Tibial artery (tissue), 4 donors: ENCODE measurements around the gene DCXR.

ENCODE experiments used
- DNase-seq, 2 donors: peaks; one replicate each; pipeline ENCODE4 v3.0.0-alpha.2; 2019
- H3K27ac ChIP-seq, 2 donors: fragments of 200-600 bp; sonication (generic) in 1 of 2; 1 replicate in 1 of 2; 2 replicates in 1 of 2; pipeline ENCODE4 v1.5.1; 2018 to 2019; ENCODE audit warnings: mild to moderate bottlenecking in 1 of 2
- H3K27me3 ChIP-seq, 2 donors: fragments of 200-600 bp; sonication (generic) in 1 of 2; one replicate each; pipeline versions ENCODE4 v1.5.1 to v1.6.0; 2016 to 2019
- H3K36me3 ChIP-seq, 3 donors: fragments of 200-600 bp; sonication (generic) in 2 of 3; one replicate each; pipeline ENCODE4 v1.5.1; 2016 to 2019; ENCODE audit warnings: mild to moderate bottlenecking in 2 of 3
- H3K4me1 ChIP-seq, 4 donors: fragments of 200-600 bp; sonication (generic) in 2 of 4; 1 replicate in 3 of 4; 2 replicates in 1 of 4; pipeline ENCODE4 v1.5.1; 2016 to 2019
- H3K4me3 ChIP-seq, 2 donors: fragments of 200-600 bp; sonication (generic) in 1 of 2; 1 replicate in 1 of 2; 2 replicates in 1 of 2; pipeline ENCODE4 v1.5.1; 2018 to 2019; ENCODE audit warnings: mild to moderate bottlenecking in 2 of 2
- H3K9me3 ChIP-seq, 3 donors: fragments of 200-600 bp; sonication (generic) in 1 of 3; one replicate each; pipeline ENCODE4 v1.5.1; 2016 to 2019
- intact Hi-C: fragments of 100-400 bp; cut with DNase I; formaldehyde crosslinking; loops from one replicate; pipeline ENCODE4 v1.15.0; 2023; ENCODE audit warnings: low total_unique reads
- TF ChIP-seq, protein P1 (sequence below), 2 experiments: fragments of 200-600 bp in 1 of 2; fragments of 450-650 bp in 1 of 2; IDR thresholded peaks; one replicate each; pipeline ENCODE4 v1.5.1; 2017 to 2019; ENCODE audit warnings: antibody characterized with exemption in 2 of 2, mild to moderate bottlenecking in 1 of 2, moderate library complexity in 1 of 2

The DCXR gene

DNA sequence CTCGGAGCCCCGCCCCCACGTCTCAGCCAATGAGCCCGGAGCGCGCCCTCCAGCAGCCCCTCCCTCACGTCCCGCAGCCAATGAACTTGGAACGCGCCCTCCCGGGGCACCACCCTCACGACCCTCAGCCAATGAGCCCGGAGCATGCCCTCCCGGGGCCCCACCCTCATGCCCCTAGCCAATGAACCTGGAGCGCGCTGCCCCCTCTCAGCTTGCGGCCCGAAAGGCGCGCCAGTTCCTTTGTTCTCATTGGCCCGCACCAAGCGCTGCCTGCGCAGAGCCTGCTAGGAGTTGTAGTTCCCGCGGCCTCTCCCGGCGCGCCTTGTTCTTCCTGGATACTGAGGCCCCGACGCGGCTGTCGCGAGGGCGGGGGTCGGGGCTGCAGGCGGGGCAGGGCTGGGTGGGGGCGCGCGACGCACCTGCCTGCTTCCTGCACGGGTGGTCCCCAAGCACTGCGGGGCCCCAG, 14.5 kb downstream of the DCXR start, which contains the start of gene LRRC45:
TSS of gene LRRC45 (plus strand) at position 325 of the 466 bp plus-strand sequence. CDS start 339 bp downstream, outside the sequence.
- DNase-seq: peak; percentile 100
- Histone ChIP-seq H3K9me3 (no peaks in the 10 kb centered on the region), H3K4me1 (peaks cover 0 to 33% (median 25%) of the 10 kb centered on the region in 4 donors), H3K27ac (peak within 1 kb of the TSS; percentile 61 to 72), H3K4me3 (peak within 1 kb of the TSS; percentile 65 to 91), H3K27me3 (peaks cover 0 to 11% of the 10 kb centered on the region in 2 donors), H3K36me3 (peaks cover 0 to 13% (median 11%) of the 10 kb centered on the region in 3 donors)
- TF ChIP-seq, protein P1, sequence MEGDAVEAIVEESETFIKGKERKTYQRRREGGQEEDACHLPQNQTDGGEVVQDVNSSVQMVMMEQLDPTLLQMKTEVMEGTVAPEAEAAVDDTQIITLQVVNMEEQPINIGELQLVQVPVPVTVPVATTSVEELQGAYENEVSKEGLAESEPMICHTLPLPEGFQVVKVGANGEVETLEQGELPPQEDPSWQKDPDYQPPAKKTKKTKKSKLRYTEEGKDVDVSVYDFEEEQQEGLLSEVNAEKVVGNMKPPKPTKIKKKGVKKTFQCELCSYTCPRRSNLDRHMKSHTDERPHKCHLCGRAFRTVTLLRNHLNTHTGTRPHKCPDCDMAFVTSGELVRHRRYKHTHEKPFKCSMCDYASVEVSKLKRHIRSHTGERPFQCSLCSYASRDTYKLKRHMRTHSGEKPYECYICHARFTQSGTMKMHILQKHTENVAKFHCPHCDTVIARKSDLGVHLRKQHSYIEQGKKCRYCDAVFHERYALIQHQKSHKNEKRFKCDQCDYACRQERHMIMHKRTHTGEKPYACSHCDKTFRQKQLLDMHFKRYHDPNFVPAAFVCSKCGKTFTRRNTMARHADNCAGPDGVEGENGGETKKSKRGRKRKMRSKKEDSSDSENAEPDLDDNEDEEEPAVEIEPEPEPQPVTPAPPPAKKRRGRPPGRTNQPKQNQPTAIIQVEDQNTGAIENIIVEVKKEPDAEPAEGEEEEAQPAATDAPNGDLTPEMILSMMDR (IDR thresholded peaks at IDR 0.05): no peak
- intact Hi-C loops: no loop called here

DNA sequence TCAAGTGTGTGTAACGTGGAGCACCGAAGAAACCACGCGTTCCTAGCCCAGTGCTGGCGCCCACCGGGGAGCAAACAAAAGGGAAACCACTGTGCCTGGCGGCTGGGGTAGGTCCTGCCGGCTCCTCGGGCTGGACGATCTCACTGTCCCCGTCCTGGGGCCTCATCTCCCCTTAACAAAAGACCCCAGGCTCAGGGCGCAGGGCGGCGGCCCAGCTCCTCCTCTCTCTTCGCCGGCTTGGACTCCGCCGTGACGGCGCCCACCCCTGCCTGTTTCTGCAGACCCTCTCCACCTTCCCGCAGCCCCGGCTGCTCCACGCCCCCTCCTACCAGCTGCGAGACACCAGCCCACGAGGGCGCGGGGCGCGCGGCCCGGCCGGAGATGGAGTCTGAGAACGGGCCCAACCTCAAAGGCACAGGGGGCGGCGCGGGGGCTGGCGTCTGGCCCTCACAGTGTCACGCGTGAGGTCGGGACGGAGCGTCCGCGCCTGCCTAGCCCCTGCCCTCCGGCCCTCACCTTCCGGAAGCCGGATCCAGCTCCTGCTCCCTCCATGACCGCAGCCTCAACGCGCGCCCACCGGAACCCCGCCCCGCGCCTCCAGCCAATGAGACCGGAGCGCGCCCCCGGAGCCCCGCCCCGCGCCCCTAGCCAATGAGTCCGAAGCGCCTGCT, 15.1 kb downstream of the DCXR start, which contains the start of gene CENPX:
TSS of gene CENPX (minus strand) at position 569 of the 671 bp plus-strand sequence. CDS start at position 552, 17 bp downstream.
- intact Hi-C loops: no loop called here
- peaks cover 0 to 18% (median 11%) of the 10 kb centered on the region in 3 donors for H3K36me3 ChIP-seq
- peak within 1 kb of the TSS; percentile 61 to 72 for H3K27ac ChIP-seq
- H3K27me3 ChIP-seq: peaks cover 0 to 5% of the 10 kb centered on the region in 2 donors
- no peaks in the 10 kb centered on the region for H3K9me3 ChIP-seq
- no peak for DNase-seq
- H3K4me1 ChIP-seq: peaks cover 0 to 33% (median 25%) of the 10 kb centered on the region in 4 donors
- H3K4me3 ChIP-seq: peak within 1 kb of the TSS; percentile 65 to 91
- TF ChIP-seq, protein P1 (IDR thresholded peaks at IDR 0.05): no peak

DNA sequence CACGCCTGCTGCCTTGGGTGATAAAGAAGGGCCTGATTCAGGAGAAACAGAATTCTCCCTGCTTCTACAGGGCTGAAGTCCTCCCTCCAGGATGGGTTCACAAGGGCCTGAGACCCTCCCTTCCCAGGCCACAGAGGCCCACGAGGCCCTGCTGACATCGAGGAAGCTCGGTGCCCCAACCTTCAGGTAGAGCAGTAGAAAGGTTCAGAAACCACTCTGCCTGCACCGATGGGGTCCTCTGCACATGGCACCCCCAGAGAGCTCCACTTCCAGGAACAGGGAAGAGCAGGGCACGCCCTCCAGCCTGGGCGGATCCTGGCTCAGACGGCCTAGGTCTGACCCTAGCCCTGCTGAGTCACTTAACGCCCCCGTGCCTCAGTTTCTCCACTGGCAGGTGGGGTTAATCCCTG, 15.6 kb downstream of the DCXR start:
- no peaks in the 10 kb centered on the region for H3K9me3 ChIP-seq
- no peaks in the 10 kb centered on the region for H3K27me3 ChIP-seq
- H3K4me1 ChIP-seq: peaks cover 0 to 33% (median 25%) of the 10 kb centered on the region in 4 donors
- peak overlapping the region; percentile 65 to 91 for H3K4me3 ChIP-seq
- intact Hi-C loops: loop anchor here (2.0 kb wide), 1 partner anchor 63 kb away; no protein-coding TSS in a partner anchor
- peaks cover 0 to 24% (median 11%) of the 10 kb centered on the region in 3 donors for H3K36me3 ChIP-seq
- DNase-seq: no peak
- TF ChIP-seq, protein P1 (IDR thresholded peaks at IDR 0.05): no peak
- H3K27ac ChIP-seq: peak overlapping the region; percentile 61 to 72

DNA sequence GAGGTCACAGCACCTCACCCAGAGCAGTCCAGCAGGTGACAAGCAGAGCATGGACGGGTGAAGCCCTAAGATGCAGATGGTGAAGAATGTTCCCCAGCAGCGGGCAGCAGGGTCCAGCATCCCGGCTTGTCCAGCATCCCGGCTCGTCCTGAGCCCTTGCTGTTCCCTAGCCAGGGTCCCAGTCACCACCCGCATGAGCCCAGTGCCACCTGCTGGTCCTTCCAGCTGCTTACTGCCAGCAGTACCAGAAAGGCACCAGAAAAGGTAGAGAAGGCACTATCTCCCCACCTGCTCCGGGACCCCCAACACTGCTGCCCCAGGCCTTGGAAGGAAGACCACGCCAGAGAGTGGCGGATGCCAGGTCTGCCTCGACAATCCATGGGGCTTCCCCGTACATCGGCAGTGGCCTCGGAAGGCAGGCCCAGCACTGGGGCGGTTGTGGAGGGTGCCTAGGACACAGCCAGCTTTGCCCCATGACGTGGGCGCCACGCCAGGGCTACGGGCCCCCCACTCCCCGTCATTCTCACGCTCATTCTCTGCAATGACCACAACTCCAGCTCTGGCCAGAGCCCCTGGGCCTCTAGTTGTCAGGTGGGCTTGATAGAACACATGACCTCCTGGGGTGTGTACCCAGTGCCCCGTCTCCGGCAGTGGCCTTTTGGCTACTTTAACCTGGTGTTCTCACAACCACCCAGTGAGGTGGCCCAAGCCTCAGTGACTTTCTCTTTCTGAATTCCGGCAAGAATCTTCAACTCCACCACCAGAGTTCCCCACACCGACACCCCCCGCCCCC, 16.2 kb downstream of the DCXR start:
- Histone ChIP-seq H3K36me3 (peaks cover 0 to 25% (median 11%) of the 10 kb centered on the region in 3 donors), H3K4me3 (peak overlapping the region in 1 of 2 donors; percentile 91), H3K27ac (peak overlapping the region in 1 of 2 donors; percentile 61), H3K27me3 (no peaks in the 10 kb centered on the region), H3K4me1 (peaks cover 0 to 33% (median 25%) of the 10 kb centered on the region in 4 donors), H3K9me3 (no peaks in the 10 kb centered on the region)
- intact Hi-C loops: loop anchor here (2.0 kb wide), 1 partner anchor 63 kb away; no protein-coding TSS in a partner anchor
- peak; percentile 77 to 86 for DNase-seq
- TF ChIP-seq, protein P1 (IDR thresholded peaks at IDR 0.05): peak; percentile 66 to 83

DNA sequence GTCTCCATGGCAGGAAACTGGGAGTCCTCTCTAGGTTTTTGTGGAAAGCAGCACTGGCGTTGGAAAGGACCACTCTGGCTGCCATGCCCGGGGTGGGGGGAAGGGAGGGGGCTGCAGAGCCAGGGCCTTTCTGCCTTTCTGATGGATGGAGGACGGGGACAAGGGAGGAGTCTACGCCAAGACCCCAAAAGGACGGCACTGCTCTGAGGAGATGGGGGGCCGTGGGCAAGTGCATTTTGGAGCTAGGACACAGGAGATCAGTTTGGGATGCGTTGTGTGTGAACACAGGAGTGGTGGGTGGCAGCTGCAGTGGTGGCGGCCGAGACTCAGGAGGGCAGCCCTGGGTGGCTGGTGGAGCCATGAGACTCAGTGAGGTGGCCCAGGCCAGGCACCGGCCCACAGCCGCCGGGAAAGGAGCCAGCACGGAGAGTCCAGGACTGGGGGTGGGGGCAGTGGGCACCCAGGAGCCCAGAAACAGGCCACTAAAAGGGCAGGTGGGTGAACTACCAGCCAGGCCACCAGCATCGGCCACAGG, 16.9 kb downstream of the DCXR start:
- H3K36me3 ChIP-seq: peaks cover 0 to 25% (median 11%) of the 10 kb centered on the region in 3 donors
- no peaks in the 10 kb centered on the region for H3K9me3 ChIP-seq
- TF ChIP-seq, protein P1 (IDR thresholded peaks at IDR 0.05): no peak
- no peak for DNase-seq
- intact Hi-C loops: loop anchor here (2.0 kb wide), 1 partner anchor 62 kb away; no protein-coding TSS in a partner anchor
- H3K4me3 ChIP-seq: no peak overlapping the region
- no peak overlapping the region for H3K27ac ChIP-seq
- H3K27me3 ChIP-seq: no peaks in the 10 kb centered on the region
- peaks cover 0 to 33% (median 25%) of the 10 kb centered on the region in 4 donors for H3K4me1 ChIP-seq
